KOPT-K1 (cell line): ENCODE data around the gene SLC22A2.
"Not testable (repeated sequence)": the region's sequence is repeated elsewhere in the genome, so short reads cannot be mapped to it uniquely, and the experiment has no call there.

Experiments used
- H3K27ac ChIP-seq: fragments of 200-600 bp; sonication (generic); 2 replicates; pipeline ENCODE4 v1.5.1; 2016; ENCODE audit warnings: antibody characterized with exemption, mild to moderate bottlenecking, low read depth, low read length; ENCODE audit not compliant: poor library complexity, severe bottlenecking
- H3K36me3 ChIP-seq: fragments of 200-600 bp; sonication (generic); 2 replicates; pipeline ENCODE4 v1.5.1; 2017; ENCODE audit warnings: antibody characterized with exemption, mild to moderate bottlenecking, low read length, moderate library complexity; ENCODE audit not compliant: insufficient read depth
- H3K9me3 ChIP-seq: fragments of 200-600 bp; sonication (generic); 2 replicates; pipeline ENCODE4 v1.5.1; 2017; ENCODE audit warnings: antibody characterized with exemption, low read length, mild to moderate bottlenecking; ENCODE audit not compliant: insufficient read depth, poor library complexity, severe bottlenecking

SLC22A2 gene

GRCh38 chr6:160258346-160259142 lies at the start of gene SLC22A2:
TSS of gene SLC22A2 (minus strand) at chr6:160258821. CDS start at chr6:160258757, 64 bp downstream.
- Histone ChIP-seq H3K9me3 (no peaks in the 10 kb centered on the region), H3K36me3 (no peaks in the 10 kb centered on the region), H3K27ac (no peak within 1 kb of the TSS)

- no peaks in the 10 kb centered on the region for H3K36me3 ChIP-seq
- H3K9me3 ChIP-seq, result peaks cover 14% of the 10 kb centered on the region
- H3K27ac ChIP-seq, result no peak overlapping the region
These were observed 47.5 kb upstream of the SLC22A2 start for GRCh38 chr6:160305926-160306713.

DNA sequence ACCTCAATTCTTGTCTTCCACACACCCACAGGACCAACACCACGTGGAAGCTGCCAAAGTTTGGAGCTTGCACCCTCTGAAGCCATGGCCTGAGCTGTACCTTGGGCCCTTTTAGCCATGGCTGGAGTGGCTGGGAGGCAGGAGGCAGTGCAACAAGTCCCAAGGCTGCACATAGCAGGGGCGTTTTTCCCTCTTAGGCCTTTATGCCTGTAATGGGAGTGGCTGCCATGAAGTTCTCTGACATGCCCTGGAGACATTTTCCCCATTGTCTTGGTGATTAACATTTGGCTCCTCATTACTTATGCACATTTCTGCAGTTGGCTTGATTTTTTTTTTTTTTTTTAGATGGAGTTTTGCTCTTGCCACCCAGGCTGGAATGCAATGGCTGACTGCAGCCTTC lies 45.2 kb upstream of the SLC22A2 start:
- Histone ChIP-seq H3K9me3 (peaks cover 6% of the 10 kb centered on the region), H3K27ac (no peak overlapping the region), H3K36me3 (no peaks in the 10 kb centered on the region)

- H3K9me3 ChIP-seq, H3K36me3 ChIP-seq, H3K27ac ChIP-seq: not testable (repeated sequence)
These were observed 43.9 kb upstream of the SLC22A2 start for GRCh38 chr6:160302431-160303082.

DNA sequence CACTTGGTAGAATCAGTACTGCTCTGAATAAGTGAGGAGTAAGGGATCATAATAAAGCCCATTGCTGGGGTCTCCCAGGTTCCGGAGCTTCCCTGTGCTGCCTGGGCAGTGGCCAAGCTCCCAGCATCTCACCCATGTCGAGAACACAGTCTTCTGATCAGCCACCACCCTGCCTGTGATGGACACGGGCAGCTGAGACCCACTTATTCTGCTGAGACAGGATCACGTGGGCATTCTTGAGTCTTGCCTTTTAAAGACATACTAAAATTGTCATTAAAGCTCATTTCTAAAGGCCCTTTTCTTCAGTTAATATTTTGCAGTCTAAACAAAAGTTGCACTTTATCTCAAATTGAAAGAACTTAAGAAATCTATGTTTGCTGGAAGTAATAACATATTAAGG lies 42.7 kb upstream of the SLC22A2 start:
- H3K36me3 ChIP-seq, result no peaks in the 10 kb centered on the region
- peaks cover 6% of the 10 kb centered on the region for H3K9me3 ChIP-seq
- no peak overlapping the region for H3K27ac ChIP-seq

- H3K27ac ChIP-seq, result no peak overlapping the region
- H3K9me3 ChIP-seq, result peaks cover 6% of the 10 kb centered on the region
- H3K36me3 ChIP-seq, result no peaks in the 10 kb centered on the region
These were observed 41.6 kb upstream of the SLC22A2 start for GRCh38 chr6:160300076-160300695.

DNA sequence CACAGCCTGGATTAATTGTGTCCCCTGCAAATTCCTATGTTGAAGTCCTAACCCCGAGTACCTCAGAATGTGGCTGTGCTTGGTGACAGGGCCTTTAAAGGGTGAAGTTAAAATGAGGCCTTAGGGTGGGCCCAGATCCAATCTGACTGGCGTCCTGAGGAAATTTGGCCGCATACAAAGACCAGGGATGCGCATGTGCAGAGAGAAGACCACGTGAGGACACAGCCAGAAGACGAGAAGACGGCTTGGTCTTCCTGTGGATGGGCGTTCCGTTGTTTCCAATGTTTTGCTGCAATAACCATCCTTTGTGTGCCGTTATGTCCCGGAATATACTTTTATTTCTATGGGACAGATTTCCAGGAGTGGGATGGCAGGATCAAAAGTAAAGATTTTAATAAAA lies 40.9 kb upstream of the SLC22A2 start:
- Histone ChIP-seq H3K36me3 (no peaks in the 10 kb centered on the region), H3K9me3 (peaks cover 6% of the 10 kb centered on the region), H3K27ac (no peak overlapping the region)

DNA sequence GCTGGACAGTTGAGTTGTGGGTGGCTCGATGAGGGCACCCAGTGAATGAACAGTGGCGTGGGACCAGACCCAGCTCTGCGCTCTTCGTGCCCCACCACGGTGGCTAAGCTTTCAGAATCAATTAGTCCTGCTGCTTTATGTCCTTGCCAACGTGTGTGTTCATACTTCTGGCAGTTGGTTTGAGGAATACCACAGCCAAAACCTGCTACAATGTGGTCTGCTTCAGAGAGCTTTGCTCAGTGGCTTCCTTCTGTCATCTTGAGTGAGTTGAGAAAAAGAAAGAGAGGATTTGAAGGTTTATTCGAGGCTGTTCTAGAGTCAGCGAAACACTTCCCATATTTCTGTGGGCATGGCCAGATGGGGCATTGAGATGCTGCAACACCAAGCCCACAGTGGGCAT lies 39.5 kb upstream of the SLC22A2 start:
- no peak overlapping the region for H3K27ac ChIP-seq
- no peaks in the 10 kb centered on the region for H3K9me3 ChIP-seq
- no peaks in the 10 kb centered on the region for H3K36me3 ChIP-seq

DNA sequence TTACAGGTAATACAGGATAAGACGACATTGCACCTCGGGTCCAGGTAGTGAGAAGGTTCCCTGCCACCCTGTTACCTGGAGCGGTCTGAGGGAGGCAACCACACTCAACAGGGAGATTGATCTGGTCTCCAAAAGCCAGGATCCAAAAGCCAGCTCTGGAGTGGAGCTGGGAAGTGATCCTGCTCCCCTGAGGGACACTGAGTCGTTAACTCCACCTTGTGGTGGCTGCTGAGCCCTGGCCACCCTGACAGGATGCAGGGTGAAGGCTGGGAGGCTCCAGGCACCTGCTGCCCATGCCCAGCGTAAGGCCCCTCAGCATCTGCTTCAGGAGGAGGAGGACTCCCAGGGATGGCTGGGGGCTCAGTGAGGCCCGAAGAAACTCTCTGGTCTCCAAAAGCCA lies 38.7 kb upstream of the SLC22A2 start:
- Histone ChIP-seq H3K36me3 (no peaks in the 10 kb centered on the region), H3K9me3 (no peaks in the 10 kb centered on the region), H3K27ac (no peak overlapping the region)

DNA sequence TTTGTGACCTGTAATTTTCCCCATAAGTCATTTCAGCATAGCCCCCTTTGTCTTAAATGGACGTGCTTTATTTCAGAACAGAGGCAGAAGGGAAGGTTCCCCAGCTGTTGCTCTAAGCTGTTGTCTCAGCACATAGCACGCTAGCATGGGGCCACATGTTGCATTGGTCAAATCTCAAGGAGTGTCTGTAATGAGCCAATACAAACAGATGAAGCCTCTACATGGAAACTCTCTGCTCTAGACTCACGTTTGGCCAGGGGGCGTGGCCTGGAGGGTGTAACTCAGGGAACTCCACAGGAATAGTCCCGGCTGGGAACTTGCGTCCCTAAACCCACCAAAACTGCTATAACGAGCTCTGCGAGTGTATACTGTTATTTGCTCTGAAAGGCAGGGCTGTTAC lies 35.2 kb upstream of the SLC22A2 start:
- Histone ChIP-seq H3K36me3 (no peaks in the 10 kb centered on the region), H3K27ac (no peak overlapping the region), H3K9me3 (no peaks in the 10 kb centered on the region)

DNA sequence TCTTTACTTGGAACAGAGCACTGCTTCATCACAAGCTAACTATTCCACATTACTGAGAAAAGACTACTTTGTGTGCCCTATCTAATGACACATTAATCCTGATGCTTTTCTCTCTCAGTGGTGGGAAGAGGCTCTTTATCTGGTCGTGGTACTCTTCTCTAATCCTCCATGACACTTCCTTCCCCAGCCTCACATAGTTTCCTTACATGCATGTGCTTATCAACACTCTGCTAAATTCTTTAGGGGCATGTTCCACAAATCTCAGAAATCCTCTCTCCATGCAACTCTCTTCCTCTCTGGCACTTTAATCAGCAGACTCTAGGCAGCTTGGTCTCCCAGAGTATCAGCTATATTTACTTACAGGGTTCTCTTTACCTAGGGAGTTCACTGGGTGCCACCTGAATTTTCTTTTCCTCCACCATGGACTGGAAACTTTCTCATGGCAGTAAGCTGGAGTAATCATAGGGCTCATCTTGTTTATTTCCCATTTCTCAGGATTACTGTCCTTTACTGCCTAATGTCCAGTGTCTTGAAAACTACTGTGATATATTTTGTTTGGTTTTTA lies 27.0 kb upstream of the SLC22A2 start:
- Histone ChIP-seq H3K27ac (no peak overlapping the region), H3K9me3 (no peaks in the 10 kb centered on the region), H3K36me3 (no peaks in the 10 kb centered on the region)

DNA sequence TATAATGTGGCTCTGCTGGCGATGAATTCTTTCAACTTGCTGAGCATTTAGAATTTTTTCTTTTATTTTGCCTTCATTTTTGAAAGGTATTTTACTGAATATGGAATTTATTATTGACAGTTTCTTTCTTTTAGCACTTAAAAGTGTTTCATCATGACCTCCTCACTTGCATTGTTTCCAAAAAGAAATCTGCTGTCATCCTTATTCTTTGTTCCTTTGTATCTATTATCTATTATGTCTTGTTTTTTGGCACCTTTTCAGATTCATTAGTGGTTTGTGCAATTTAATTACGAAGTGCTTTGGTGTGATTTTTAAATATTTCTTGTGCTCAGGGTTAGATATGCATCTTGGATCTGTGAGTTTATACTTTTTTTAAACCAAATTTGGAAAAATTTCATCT lies 26.0 kb upstream of the SLC22A2 start:
- Histone ChIP-seq H3K9me3 (no peaks in the 10 kb centered on the region), H3K36me3 (no peaks in the 10 kb centered on the region)

GRCh38 chr6:160282444-160282843 lies 23.8 kb upstream of the SLC22A2 start:
- Histone ChIP-seq H3K27ac (no peak overlapping the region), H3K36me3 (no peaks in the 10 kb centered on the region), H3K9me3 (no peaks in the 10 kb centered on the region)

More for the DNA sequence above, 26.0 kb upstream of the SLC22A2 start:
- H3K27ac ChIP-seq, result no peak overlapping the region

GRCh38 chr6:160279850-160280249 lies 21.2 kb upstream of the SLC22A2 start:
- Histone ChIP-seq H3K36me3 (no peaks in the 10 kb centered on the region), H3K27ac (no peak overlapping the region), H3K9me3 (no peaks in the 10 kb centered on the region)
